GM06990 (cell line): ENCODE results near the gene UTP18.

Experiments used
- DNase-seq: peaks from one replicate; pipeline ENCODE4 v3.0.0-alpha.2; 2011; ENCODE audit not compliant: insufficient read length; ENCODE audit errors: extremely low read depth
- H3K27me3 ChIP-seq: replicated peaks from 2 replicates; pipeline ENCODE4 v1.6.0; 2011; ENCODE audit warnings: low read length; ENCODE audit not compliant: control insufficient read depth, insufficient read depth
- H3K36me3 ChIP-seq: 2 replicates; pipeline ENCODE4 v1.5.1; 2011; ENCODE audit warnings: low read length; ENCODE audit not compliant: control insufficient read depth, insufficient read depth
- H3K4me3 ChIP-seq: replicated peaks from 2 replicates; pipeline ENCODE4 v1.5.1; 2011; ENCODE audit warnings: low read depth, mild to moderate bottlenecking, control low read depth, low read length
- TF ChIP-seq, protein P1 (sequence below): IDR thresholded peaks from 2 replicates; pipeline ENCODE4 v1.5.1; 2011; ENCODE audit warnings: low read length, control low read depth, mild to moderate bottlenecking, inconsistent platforms; ENCODE audit not compliant: insufficient read depth, poor library complexity, severe bottlenecking

Gene UTP18

DNA sequence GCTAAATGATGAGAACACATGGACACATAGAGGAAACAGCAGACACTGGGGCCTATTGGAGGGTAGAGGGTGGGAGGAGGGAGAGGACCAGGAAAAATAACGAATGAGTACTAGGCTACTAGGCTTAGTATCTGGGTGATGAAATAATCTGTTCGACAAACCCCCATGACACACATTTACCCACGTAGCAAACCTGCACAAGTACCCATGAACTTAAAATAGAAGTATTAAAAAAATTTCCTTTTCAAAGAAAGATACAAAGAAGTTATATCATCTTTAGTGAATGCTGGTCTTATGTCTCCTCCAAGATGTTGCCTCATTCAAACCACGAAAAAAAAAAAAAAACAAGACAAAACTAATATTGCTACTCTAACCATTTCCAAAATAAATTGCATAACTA lies 32.2 kb upstream of the UTP18 start:
- H3K27me3 ChIP-seq = no peaks in the 10 kb centered on the region
- TF ChIP-seq, protein P1, sequence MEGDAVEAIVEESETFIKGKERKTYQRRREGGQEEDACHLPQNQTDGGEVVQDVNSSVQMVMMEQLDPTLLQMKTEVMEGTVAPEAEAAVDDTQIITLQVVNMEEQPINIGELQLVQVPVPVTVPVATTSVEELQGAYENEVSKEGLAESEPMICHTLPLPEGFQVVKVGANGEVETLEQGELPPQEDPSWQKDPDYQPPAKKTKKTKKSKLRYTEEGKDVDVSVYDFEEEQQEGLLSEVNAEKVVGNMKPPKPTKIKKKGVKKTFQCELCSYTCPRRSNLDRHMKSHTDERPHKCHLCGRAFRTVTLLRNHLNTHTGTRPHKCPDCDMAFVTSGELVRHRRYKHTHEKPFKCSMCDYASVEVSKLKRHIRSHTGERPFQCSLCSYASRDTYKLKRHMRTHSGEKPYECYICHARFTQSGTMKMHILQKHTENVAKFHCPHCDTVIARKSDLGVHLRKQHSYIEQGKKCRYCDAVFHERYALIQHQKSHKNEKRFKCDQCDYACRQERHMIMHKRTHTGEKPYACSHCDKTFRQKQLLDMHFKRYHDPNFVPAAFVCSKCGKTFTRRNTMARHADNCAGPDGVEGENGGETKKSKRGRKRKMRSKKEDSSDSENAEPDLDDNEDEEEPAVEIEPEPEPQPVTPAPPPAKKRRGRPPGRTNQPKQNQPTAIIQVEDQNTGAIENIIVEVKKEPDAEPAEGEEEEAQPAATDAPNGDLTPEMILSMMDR = no peak
- H3K4me3 ChIP-seq = no peak overlapping the region
- DNase-seq = no peak
- H3K36me3 ChIP-seq = no peaks in the 10 kb centered on the region

- no peak overlapping the region for H3K4me3 ChIP-seq
- H3K27me3 ChIP-seq = no peaks in the 10 kb centered on the region
- TF ChIP-seq, protein P1 = no peak
Observed at GRCh38 chr17:51229889-51230288, 30.5 kb upstream of the UTP18 start.

GRCh38 chr17:51230306-51230705 lies 30.0 kb upstream of the UTP18 start:
- TF ChIP-seq, protein P1 = no peak

More at GRCh38 chr17:51229889-51230288, 30.5 kb upstream of the UTP18 start:
- no peak for DNase-seq
- H3K36me3 ChIP-seq = no peaks in the 10 kb centered on the region

DNA sequence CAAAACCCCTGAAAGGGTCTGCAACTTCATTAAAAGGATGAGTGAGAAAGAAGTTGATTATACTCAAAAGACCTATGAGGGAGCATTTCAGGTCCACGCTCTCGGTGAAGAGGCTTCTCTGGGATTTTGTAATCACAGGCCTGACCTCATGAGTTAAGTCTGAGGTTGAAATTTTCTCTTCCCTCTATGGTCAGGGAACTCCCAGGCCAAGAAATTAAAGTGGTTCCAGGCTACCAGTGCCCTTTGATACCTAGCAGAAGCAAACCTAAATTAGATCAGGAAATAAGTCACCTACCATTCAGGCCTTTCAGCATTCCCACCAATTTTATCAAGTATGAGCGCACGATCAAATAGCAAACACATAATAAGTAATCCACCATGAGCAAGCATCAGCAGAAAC lies 28.3 kb upstream of the UTP18 start:
- H3K4me3 ChIP-seq = no peak overlapping the region
- no peaks in the 10 kb centered on the region for H3K27me3 ChIP-seq
- TF ChIP-seq, protein P1 = no peak
- no peak for DNase-seq
- no peaks in the 10 kb centered on the region for H3K36me3 ChIP-seq

More at GRCh38 chr17:51230306-51230705, 30.0 kb upstream of the UTP18 start:
- DNase-seq = peak; percentile 13
- no peaks in the 10 kb centered on the region for H3K27me3 ChIP-seq
- no peaks in the 10 kb centered on the region for H3K36me3 ChIP-seq
- no peak overlapping the region for H3K4me3 ChIP-seq

DNA sequence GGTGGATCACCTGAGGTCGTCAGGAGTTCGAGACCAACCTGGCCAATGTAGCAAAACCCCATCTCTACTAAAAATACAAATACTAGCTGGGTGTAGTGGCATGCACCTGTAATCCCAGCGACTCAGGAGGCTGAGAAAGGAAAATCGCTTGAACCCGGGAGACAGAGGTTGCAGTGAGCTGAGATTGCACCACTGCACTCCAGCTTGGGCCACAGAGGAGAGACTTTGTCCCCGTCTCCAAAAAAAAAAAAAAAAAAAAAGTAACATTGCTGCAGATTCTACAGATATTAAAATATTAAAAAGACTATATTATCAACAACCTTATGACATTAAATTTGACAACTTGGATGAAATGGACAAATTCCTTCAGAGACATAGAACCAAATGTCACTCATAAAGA lies 26.2 kb upstream of the UTP18 start:
- Histone ChIP-seq H3K27me3 (no peaks in the 10 kb centered on the region), H3K4me3 (no peak overlapping the region), H3K36me3 (no peaks in the 10 kb centered on the region)
- no peak for DNase-seq
- TF ChIP-seq, protein P1 = no peak

DNA sequence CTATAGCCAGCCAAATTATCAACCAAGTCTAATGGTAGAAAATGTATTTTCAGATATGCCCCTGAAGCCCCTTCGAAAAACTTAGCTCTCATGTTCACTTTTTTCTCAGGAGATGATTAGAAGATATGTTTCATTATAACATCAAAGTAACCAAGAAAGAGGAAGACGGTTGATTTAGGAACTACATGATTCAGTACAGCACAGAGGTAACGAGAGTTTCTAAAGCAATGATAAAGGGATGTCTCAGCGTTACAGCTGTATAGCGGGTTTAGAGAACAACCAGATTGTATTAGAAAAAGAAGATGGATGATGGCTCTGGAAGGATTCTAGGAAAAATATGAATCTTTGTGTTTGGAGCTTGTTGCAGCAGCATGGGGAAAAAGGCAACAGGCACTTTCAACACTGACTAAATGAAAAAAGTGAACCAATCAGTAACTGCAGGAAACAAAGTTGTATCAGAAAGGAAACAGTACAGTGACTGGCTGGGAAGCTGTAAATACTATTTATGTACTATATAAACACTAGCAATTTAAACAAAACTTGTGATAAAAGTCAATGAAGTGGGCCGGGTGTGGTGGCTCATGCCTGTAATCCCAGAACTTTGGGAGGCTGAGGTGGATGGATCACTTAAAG lies 22.0 kb upstream of the UTP18 start:
- no peaks in the 10 kb centered on the region for H3K36me3 ChIP-seq
- no peaks in the 10 kb centered on the region for H3K27me3 ChIP-seq
- TF ChIP-seq, protein P1 = no peak
- no peak overlapping the region; the same call in 1 of the 2 replicates for H3K4me3 ChIP-seq
- peak; percentile 35 for DNase-seq
